GM21786 (cell line): Measurements from ENCODE around the gene TTBK2.

Source experiments
- ATAC-seq: cut with Tn5 transposase; IDR thresholded peaks from one replicate; pipeline ENCODE4 v1.9.1; 2021; ENCODE audit not compliant: unreplicated experiment

The TTBK2 gene

GRCh38 chr15:42695527-42696071, 225.0 kb downstream of the TTBK2 start:
- no peak for ATAC-seq

GRCh38 chr15:42694398-42694797, 226.2 kb downstream of the TTBK2 start:
- ATAC-seq = no peak

- no peak for ATAC-seq
Measured at GRCh38 chr15:42693942-42694341, 226.6 kb downstream of the TTBK2 start.

- no peak for ATAC-seq
Measured at GRCh38 chr15:42693496-42693895, 227.1 kb downstream of the TTBK2 start.

- ATAC-seq = no peak
Measured at GRCh38 chr15:42692997-42693396, 227.6 kb downstream of the TTBK2 start.

- no peak for ATAC-seq
Measured at GRCh38 chr15:42692536-42692935, 228.0 kb downstream of the TTBK2 start.

GRCh38 chr15:42691770-42692169, 228.8 kb downstream of the TTBK2 start:
- ATAC-seq = no peak

GRCh38 chr15:42691308-42691707, 229.3 kb downstream of the TTBK2 start:
- no peak for ATAC-seq
